Glomerular visceral epithelial cell (primary cell): ENCODE results near the gene PEX5.
A peak's percentile ranks its signal among the peaks of the same experiment; 100 is the strongest.

Experiments used
- DNase-seq: peaks from one replicate; pipeline ENCODE4 v3.0.0-alpha.2; 2016; ENCODE audit errors: extremely low spot score

The PEX5 gene

GRCh38 chr12:7189398-7190267, at the start of gene PEX5:
TSS of gene PEX5 (plus strand) at chr12:7189686. CDS start at chr12:7190378, 692 bp downstream.
- peak; percentile 90 for DNase-seq

GRCh38 chr12:7141351-7142005, 48.0 kb upstream of the PEX5 start:
- DNase-seq, result no peak

- peak; percentile 37 for DNase-seq
Observed at GRCh38 chr12:7142056-7142644, 47.3 kb upstream of the PEX5 start.

- DNase-seq, result no peak
Observed at GRCh38 chr12:7142809-7143465, 46.5 kb upstream of the PEX5 start.

- no peak for DNase-seq
Observed at GRCh38 chr12:7143564-7143963, 45.9 kb upstream of the PEX5 start.

GRCh38 chr12:7144414-7145120, 44.9 kb upstream of the PEX5 start:
- DNase-seq, result peak; percentile 11

- no peak for DNase-seq
Observed at GRCh38 chr12:7145671-7146070, 43.8 kb upstream of the PEX5 start.

GRCh38 chr12:7146228-7146627, 43.3 kb upstream of the PEX5 start:
- DNase-seq, result no peak

GRCh38 chr12:7146906-7147305, 42.6 kb upstream of the PEX5 start:
- no peak for DNase-seq

- no peak for DNase-seq
Observed at GRCh38 chr12:7150356-7150755, 39.1 kb upstream of the PEX5 start.

- DNase-seq, result no peak
Observed at GRCh38 chr12:7150841-7151240, 38.6 kb upstream of the PEX5 start.

GRCh38 chr12:7151532-7151931, 38.0 kb upstream of the PEX5 start:
- DNase-seq, result no peak

GRCh38 chr12:7152818-7153217, 36.7 kb upstream of the PEX5 start:
- DNase-seq, result no peak

- DNase-seq, result no peak
Observed at GRCh38 chr12:7154042-7154441, 35.4 kb upstream of the PEX5 start.

- DNase-seq, result no peak
Observed at GRCh38 chr12:7154901-7155470, 34.5 kb upstream of the PEX5 start.

- no peak for DNase-seq
Observed at GRCh38 chr12:7155471-7156034, 33.9 kb upstream of the PEX5 start.

- no peak for DNase-seq
Observed at GRCh38 chr12:7156259-7157197, 33.0 kb upstream of the PEX5 start.

- DNase-seq, result no peak
Observed at GRCh38 chr12:7157391-7157790, 32.1 kb upstream of the PEX5 start.

- DNase-seq, result no peak
Observed at GRCh38 chr12:7158781-7159609, 30.5 kb upstream of the PEX5 start.
